ENCODE measurements around the gene AOAH.

The AOAH gene

DNA sequence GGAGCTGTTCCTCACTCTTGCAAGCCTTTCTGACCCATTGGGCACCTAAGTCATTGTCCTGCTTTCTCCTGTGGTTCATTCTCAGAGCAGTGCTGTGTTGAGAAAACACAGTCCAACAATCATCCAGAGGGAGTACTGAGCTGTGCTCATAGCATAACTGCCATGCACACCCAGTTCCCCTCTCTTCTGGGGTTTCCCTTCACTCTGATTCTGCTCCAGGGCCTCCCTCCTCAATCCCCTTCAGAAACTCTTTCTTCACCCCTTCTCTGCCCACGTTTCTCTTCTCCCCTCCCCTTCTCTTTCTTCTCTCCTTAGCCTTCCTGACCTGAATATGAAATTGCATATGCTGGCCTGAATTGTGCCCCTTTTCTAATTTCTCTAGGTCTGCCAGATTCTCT is 155.8 kb downstream of the AOAH start:
- TF ChIP-seq SNAI2 (CRISPR knock-in tag; IDR thresholded peaks at IDR 0.05) (no peak), PPARA (CRISPR knock-in tag; IDR thresholded peaks at IDR 0.05; ENCODE audit: borderline replicate concordance) (no peak), ESRRG (CRISPR knock-in tag; IDR thresholded peaks at IDR 0.05) (no peak), ZNF70 (CRISPR knock-in tag; IDR thresholded peaks at IDR 0.05) (no peak), ZNF565 (CRISPR knock-in tag; conservative IDR thresholded peaks at IDR 0.05; ENCODE audit: low read depth) (no peak), TOX (CRISPR knock-in tag; IDR thresholded peaks at IDR 0.05; ENCODE audit: borderline replicate concordance) (no peak), ARNTL (CRISPR knock-in tag; IDR thresholded peaks at IDR 0.05; ENCODE audit: borderline replicate concordance, low read depth) (no peak), ZFP30 (CRISPR knock-in tag; IDR thresholded peaks at IDR 0.05) (no peak), TCF4 (CRISPR knock-in tag; IDR thresholded peaks at IDR 0.05; ENCODE audit: borderline replicate concordance) (no peak), ZFP3 (CRISPR knock-in tag; IDR thresholded peaks at IDR 0.05) (no peak), ISL1 (CRISPR knock-in tag; IDR thresholded peaks at IDR 0.05) (no peak), RARB (CRISPR knock-in tag; IDR thresholded peaks at IDR 0.05) (no peak), BACH2 (CRISPR knock-in tag; IDR thresholded peaks at IDR 0.05; ENCODE audit: borderline replicate concordance) (no peak), CSDC2 (CRISPR knock-in tag; IDR thresholded peaks at IDR 0.05) (no peak), ZNF8 (CRISPR knock-in tag; IDR thresholded peaks at IDR 0.05) (no peak)
- TF ChIP-seq, protein P1, sequence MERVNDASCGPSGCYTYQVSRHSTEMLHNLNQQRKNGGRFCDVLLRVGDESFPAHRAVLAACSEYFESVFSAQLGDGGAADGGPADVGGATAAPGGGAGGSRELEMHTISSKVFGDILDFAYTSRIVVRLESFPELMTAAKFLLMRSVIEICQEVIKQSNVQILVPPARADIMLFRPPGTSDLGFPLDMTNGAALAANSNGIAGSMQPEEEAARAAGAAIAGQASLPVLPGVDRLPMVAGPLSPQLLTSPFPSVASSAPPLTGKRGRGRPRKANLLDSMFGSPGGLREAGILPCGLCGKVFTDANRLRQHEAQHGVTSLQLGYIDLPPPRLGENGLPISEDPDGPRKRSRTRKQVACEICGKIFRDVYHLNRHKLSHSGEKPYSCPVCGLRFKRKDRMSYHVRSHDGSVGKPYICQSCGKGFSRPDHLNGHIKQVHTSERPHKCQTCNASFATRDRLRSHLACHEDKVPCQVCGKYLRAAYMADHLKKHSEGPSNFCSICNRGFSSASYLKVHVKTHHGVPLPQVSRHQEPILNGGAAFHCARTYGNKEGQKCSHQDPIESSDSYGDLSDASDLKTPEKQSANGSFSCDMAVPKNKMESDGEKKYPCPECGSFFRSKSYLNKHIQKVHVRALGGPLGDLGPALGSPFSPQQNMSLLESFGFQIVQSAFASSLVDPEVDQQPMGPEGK (CRISPR knock-in tag; IDR thresholded peaks at IDR 0.05; ENCODE audit: borderline replicate concordance) = no peak
- TF ChIP-seq, protein P2, sequence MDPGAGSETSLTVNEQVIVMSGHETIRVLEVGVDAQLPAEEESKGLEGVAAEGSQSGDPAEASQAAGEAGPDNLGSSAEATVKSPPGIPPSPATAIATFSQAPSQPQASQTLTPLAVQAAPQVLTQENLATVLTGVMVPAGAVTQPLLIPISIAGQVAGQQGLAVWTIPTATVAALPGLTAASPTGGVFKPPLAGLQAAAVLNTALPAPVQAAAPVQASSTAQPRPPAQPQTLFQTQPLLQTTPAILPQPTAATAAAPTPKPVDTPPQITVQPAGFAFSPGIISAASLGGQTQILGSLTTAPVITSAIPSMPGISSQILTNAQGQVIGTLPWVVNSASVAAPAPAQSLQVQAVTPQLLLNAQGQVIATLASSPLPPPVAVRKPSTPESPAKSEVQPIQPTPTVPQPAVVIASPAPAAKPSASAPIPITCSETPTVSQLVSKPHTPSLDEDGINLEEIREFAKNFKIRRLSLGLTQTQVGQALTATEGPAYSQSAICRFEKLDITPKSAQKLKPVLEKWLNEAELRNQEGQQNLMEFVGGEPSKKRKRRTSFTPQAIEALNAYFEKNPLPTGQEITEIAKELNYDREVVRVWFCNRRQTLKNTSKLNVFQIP (CRISPR knock-in tag; IDR thresholded peaks at IDR 0.05; ENCODE audit: borderline replicate concordance, low read depth) = no peak
- TF ChIP-seq, protein P3, sequence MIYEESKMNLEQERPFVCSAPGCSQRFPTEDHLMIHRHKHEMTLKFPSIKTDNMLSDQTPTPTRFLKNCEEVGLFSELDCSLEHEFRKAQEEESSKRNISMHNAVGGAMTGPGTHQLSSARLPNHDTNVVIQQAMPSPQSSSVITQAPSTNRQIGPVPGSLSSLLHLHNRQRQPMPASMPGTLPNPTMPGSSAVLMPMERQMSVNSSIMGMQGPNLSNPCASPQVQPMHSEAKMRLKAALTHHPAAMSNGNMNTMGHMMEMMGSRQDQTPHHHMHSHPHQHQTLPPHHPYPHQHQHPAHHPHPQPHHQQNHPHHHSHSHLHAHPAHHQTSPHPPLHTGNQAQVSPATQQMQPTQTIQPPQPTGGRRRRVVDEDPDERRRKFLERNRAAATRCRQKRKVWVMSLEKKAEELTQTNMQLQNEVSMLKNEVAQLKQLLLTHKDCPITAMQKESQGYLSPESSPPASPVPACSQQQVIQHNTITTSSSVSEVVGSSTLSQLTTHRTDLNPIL (CRISPR knock-in tag; IDR thresholded peaks at IDR 0.05; ENCODE audit: low read depth) = no peak
- TF ChIP-seq, protein P4, sequence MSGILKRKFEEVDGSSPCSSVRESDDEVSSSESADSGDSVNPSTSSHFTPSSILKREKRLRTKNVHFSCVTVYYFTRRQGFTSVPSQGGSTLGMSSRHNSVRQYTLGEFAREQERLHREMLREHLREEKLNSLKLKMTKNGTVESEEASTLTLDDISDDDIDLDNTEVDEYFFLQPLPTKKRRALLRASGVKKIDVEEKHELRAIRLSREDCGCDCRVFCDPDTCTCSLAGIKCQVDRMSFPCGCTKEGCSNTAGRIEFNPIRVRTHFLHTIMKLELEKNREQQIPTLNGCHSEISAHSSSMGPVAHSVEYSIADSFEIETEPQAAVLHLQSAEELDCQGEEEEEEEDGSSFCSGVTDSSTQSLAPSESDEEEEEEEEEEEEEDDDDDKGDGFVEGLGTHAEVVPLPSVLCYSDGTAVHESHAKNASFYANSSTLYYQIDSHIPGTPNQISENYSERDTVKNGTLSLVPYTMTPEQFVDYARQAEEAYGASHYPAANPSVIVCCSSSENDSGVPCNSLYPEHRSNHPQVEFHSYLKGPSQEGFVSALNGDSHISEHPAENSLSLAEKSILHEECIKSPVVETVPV (CRISPR knock-in tag; IDR thresholded peaks at IDR 0.05) = no peak
- ATAC-seq = no peak

DNA sequence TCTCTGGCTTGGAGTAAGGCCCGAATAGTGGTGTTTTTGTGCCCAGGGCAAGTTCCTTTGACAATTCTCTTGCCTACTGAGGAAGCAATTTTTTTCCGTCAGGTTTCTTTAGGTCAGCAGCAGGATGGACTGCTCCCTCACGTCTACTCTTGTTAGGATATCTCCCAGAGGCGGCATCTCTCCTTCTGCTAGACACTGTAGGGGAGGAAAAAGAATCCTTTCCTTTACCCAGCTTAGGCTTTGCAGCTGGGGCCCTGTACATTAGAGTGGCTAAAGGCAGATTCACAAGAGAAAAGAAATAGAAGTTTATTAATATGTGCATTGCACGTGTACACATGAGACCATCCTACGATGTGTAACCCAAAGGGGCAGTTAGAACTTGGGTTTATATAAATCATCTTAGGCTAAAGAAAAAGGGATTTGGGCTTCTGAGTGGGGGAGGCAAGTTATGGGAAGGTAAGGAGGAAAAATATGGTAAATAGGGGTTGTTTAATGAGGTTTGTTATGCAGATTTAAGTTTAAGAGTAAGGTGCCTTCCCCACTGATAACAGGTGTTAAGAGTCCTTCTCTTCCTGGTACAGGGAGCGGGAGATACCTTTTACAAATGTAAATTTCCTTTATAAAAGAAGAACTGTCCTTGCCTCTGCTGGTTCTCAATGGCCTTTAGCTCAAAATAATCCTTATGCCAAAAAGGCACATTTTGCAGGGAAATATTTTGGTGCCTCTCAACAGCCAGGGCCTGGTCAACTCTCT is 156.4 kb downstream of the AOAH start:
- no peak for TF ChIP-seq TCF4 (CRISPR knock-in tag; IDR thresholded peaks at IDR 0.05; ENCODE audit: borderline replicate concordance)
- no peak for TF ChIP-seq ZNF70 (CRISPR knock-in tag; IDR thresholded peaks at IDR 0.05)
- TF ChIP-seq, protein P5, sequence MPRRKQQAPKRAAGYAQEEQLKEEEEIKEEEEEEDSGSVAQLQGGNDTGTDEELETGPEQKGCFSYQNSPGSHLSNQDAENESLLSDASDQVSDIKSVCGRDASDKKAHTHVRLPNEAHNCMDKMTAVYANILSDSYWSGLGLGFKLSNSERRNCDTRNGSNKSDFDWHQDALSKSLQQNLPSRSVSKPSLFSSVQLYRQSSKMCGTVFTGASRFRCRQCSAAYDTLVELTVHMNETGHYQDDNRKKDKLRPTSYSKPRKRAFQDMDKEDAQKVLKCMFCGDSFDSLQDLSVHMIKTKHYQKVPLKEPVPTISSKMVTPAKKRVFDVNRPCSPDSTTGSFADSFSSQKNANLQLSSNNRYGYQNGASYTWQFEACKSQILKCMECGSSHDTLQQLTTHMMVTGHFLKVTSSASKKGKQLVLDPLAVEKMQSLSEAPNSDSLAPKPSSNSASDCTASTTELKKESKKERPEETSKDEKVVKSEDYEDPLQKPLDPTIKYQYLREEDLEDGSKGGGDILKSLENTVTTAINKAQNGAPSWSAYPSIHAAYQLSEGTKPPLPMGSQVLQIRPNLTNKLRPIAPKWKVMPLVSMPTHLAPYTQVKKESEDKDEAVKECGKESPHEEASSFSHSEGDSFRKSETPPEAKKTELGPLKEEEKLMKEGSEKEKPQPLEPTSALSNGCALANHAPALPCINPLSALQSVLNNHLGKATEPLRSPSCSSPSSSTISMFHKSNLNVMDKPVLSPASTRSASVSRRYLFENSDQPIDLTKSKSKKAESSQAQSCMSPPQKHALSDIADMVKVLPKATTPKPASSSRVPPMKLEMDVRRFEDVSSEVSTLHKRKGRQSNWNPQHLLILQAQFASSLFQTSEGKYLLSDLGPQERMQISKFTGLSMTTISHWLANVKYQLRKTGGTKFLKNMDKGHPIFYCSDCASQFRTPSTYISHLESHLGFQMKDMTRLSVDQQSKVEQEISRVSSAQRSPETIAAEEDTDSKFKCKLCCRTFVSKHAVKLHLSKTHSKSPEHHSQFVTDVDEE (CRISPR knock-in tag; IDR thresholded peaks at IDR 0.05) = no peak
- TF ChIP-seq ARNTL (CRISPR knock-in tag; IDR thresholded peaks at IDR 0.05; ENCODE audit: borderline replicate concordance, low read depth) = no peak
- no peak for TF ChIP-seq BACH2 (CRISPR knock-in tag; IDR thresholded peaks at IDR 0.05; ENCODE audit: borderline replicate concordance)
- no peak for TF ChIP-seq GLIS3 (CRISPR knock-in tag; IDR thresholded peaks at IDR 0.05)
- TF ChIP-seq ZFP3 (CRISPR knock-in tag; IDR thresholded peaks at IDR 0.05) = no peak
- TF ChIP-seq SNAI2 (CRISPR knock-in tag; IDR thresholded peaks at IDR 0.05) = no peak
- no peak for TF ChIP-seq ESRRG (CRISPR knock-in tag; IDR thresholded peaks at IDR 0.05)
- no peak for ATAC-seq

All from SK-N-SH treated with all-trans-retinoic acid at 6 μM for 48 hours (cell line).